Measurements from ENCODE around the gene KCTD5. TPM values are rescaled to one million over a fixed set of nuclear protein-coding genes. Genes with fewer than 3 reads are reported as not detected.

The KCTD5 gene
- total RNA-seq (2021; ENCODE audit: unreplicated experiment) (42.1 TPM), Bru-seq, nascent RNA (percentile 68 among the genes with signal in this experiment), BruChase-seq, experiment 1, labeled RNA remaining after a 6-hour chase (percentile 83 among the genes with signal in this experiment), BruChase-seq, experiment 2, labeled RNA remaining after a 2-hour chase (percentile 80 among the genes with signal in this experiment)
- polyA plus RNA-seq (2012) = 35.3 and 35.8 TPM in 2 replicates
- long read RNA-seq, transcript KCTD5-201 (6 exons, 2,482 nt) = major isoform, 77 of 110 reads
- long read RNA-seq, partial matches to known transcripts = 30 of 110 reads
- long read RNA-seq, other reads (novel, unspliced or antisense) = 3 of 110 reads

DNA sequence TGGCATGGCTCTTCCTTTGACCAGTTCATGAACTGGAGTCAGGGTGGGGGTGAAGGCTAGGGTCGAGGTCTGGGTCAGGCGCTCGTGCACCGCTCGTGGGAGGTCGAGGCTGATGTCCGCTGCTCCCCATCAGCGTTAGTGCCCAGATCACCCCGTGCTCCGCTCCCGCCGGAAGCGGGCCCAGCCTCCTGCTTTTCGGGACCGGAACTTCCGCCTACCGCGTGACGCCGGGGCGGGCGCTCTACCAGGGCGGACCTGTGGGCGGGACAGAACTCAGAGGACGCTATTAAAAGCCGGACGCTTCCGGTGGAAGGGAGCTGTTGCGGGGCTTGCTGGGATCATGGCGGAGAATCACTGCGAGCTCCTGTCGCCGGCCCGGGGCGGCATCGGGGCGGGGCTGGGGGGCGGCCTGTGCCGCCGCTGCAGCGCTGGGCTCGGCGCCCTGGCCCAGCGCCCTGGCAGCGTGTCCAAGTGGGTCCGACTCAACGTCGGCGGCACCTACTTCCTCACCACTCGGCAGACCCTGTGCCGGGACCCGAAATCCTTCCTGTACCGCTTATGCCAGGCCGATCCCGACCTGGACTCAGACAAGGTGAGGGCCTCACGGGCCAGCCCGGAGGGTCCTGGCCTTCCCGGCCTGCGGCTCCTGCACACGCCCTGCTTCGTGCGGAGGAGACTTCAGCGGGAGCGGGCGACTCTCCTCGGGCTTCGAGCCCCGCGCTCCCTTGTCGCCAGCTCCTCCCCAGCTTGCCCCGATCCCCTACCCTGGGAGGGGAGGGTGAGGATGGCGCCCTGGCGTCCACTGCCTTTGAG, at the start of gene KCTD5:
TSS of gene KCTD5 (plus strand) at position 315 of the 813 bp plus-strand sequence. CDS start at position 341, 26 bp downstream.
- peak within 1 kb of the TSS; percentile 66 for H3K4me2 ChIP-seq (ENCODE audit: low read length)
- BruUV-seq (replicated peaks) = no TSS peak
- RAD21 ChIA-PET (ENCODE audit: low non-redundant PET in 1 of 2, low total read pairs in 2 of 2, uncharacterized antibody in 2 of 2, unreplicated experiment in 2 of 2) = interaction anchor here in 1 of 2 experiments (0.6 kb wide), 1 partner anchor 70 kb away, joined by 3 read pairs; the partner anchor contains the start of gene SRRM2
- peaks cover 50% of the 10 kb centered on the region for H3K79me2 ChIP-seq (ENCODE audit: insufficient read depth, low read length)
- no peaks in the 10 kb centered on the region for H3K27me3 ChIP-seq (ENCODE audit: insufficient read depth, low read length)
- peak within 1 kb of the TSS; percentile 83 to 99 for H3K4me3 ChIP-seq (replicated peaks in 1 of 2; ENCODE audit: low read depth in 1 of 2, low read length in 2 of 2)
- peaks cover 8 to 35% of the 10 kb centered on the region in 2 experiments for H3K4me1 ChIP-seq (ENCODE audit: control insufficient read depth in 1 of 2, insufficient read depth in 2 of 2, low read length in 2 of 2)
- POLR2A ChIA-PET = interaction anchor here (0.6 to 1.4 kb wide), 7 partner anchors 9 to 186 kb away, joined by 3 to 8 read pairs (median 3); partner anchors contain the start of gene PRSS27
- no peak within 1 kb of the TSS for H2AFZ ChIP-seq (ENCODE audit: low read depth, low read length, poor library complexity, severe bottlenecking)
- H3K9ac ChIP-seq (ENCODE audit: low read length) = peak within 1 kb of the TSS; percentile 73
- no peaks in the 10 kb centered on the region for H3K9me3 ChIP-seq (ENCODE audit: control insufficient read depth in 1 of 2, insufficient read depth in 1 of 2, low read depth in 1 of 2, low read length in 2 of 2)
- no peaks in the 10 kb centered on the region for H3K9me2 ChIP-seq (ENCODE audit: insufficient read depth)
- intact Hi-C loops (cut with micrococcal nuclease) = loop anchor here (2.0 kb wide), 1 partner anchor 38 kb away; the partner anchor contains the start of gene PRSS27
- DNase-seq (ENCODE audit: low read depth, low spot score) (peak; percentile 93), ATAC-seq (peak; percentile 87)
- H4K20me1 ChIP-seq (ENCODE audit: insufficient read depth) = no peaks in the 10 kb centered on the region
- no peaks in the 10 kb centered on the region for H3K36me3 ChIP-seq (ENCODE audit: control insufficient read depth in 1 of 2, insufficient read depth in 2 of 2, low read length in 2 of 2)
- CTCF ChIA-PET = no interaction called here
- H3K27ac ChIP-seq (ENCODE audit: low read depth, low read length) = peak within 1 kb of the TSS; percentile 86
- TF ChIP-seq CTCF (IDR thresholded peaks at IDR 0.05 in 2 of 3, conservative IDR thresholded peaks at IDR 0.05 in 1 of 3; ENCODE audit: borderline replicate concordance in 1 of 3, insufficient read depth in 1 of 3, low read depth in 2 of 3, low read length in 2 of 3) (no peak), ZNF274 (IDR thresholded peaks at IDR 0.05; ENCODE audit: low read depth, low read length) (no peak), ZFX (IDR thresholded peaks at IDR 0.05) (peak; percentile 77), POLR2A (IDR thresholded peaks at IDR 0.05; ENCODE audit: borderline replicate concordance, extremely low read depth, insufficient read depth, insufficient read length) (peak; percentile 92), SP1 (IDR thresholded peaks at IDR 0.05; ENCODE audit: low read depth) (peak; percentile 96), POLR2AphosphoS5 (IDR thresholded peaks at IDR 0.05; ENCODE audit: low read depth, low read length) (no peak; the same call in none of the 2 replicates), SRF (IDR thresholded peaks at IDR 0.05; ENCODE audit: low read depth) (peak; percentile 90), ELF1 (IDR thresholded peaks at IDR 0.05; ENCODE audit: borderline replicate concordance, low read depth) (peak; percentile 88; the same call in 1 of the 2 replicates), REST (IDR thresholded peaks at IDR 0.05; ENCODE audit: low read depth) (no peak), YY1 (IDR thresholded peaks at IDR 0.05; ENCODE audit: extremely low read depth, insufficient replicate concordance, low read depth, low read length) (peak; percentile 94), EZH2 (IDR thresholded peaks at IDR 0.05) (no peak), RAD21 (IDR thresholded peaks at IDR 0.05; ENCODE audit: low read depth) (no peak), CBX3 (IDR thresholded peaks at IDR 0.05; ENCODE audit: low read depth) (peak; percentile 99), FOSL1 (IDR thresholded peaks at IDR 0.05; ENCODE audit: low read depth) (no peak; the same call in 1 of the 2 replicates), EGR1 (IDR thresholded peaks at IDR 0.05; ENCODE audit: low read depth) (peak; percentile 81), SIN3A (IDR thresholded peaks at IDR 0.05; ENCODE audit: low read depth) (peak; percentile 83), CEBPB (IDR thresholded peaks at IDR 0.05; ENCODE audit: low read depth) (no peak)
- TF ChIP-seq, protein P1, sequence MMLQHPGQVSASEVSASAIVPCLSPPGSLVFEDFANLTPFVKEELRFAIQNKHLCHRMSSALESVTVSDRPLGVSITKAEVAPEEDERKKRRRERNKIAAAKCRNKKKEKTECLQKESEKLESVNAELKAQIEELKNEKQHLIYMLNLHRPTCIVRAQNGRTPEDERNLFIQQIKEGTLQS (IDR thresholded peaks at IDR 0.05) = no peak
- TF ChIP-seq, protein P2, sequence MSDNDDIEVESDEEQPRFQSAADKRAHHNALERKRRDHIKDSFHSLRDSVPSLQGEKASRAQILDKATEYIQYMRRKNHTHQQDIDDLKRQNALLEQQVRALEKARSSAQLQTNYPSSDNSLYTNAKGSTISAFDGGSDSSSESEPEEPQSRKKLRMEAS (IDR thresholded peaks at IDR 0.05) = peak; percentile 97
